Keratinocyte (primary cell): ENCODE data around the gene LRRTM3. TPM values are rescaled to one million over a fixed set of nuclear protein-coding genes. Genes with fewer than 3 reads are reported as not detected.

Experiments
- DNase-seq: peaks from one replicate; pipeline ENCODE4 v3.0.0-alpha.2; 2011; ENCODE audit warnings: low read depth, missing footprints, low spot score
- FAIRE-seq: peaks from 2 replicates; lab custom pipeline; 2011; peaks lifted over from hg19 to GRCh38; lab: Jason Lieb, UNC
- H2AFZ ChIP-seq: 2 replicates; pipeline ENCODE4 v1.6.0; 2012; ENCODE audit warnings: low read length, control low read depth, inconsistent platforms; ENCODE audit not compliant: control insufficient read depth
- H3K27ac ChIP-seq: 2 replicates; pipeline ENCODE4 v1.5.1; 2011; ENCODE audit warnings: low read length; ENCODE audit not compliant: control insufficient read depth, insufficient read depth
- H3K27me3 ChIP-seq: 3 replicates; pipeline ENCODE4 v1.6.0; 2011; ENCODE audit warnings: low read length; ENCODE audit not compliant: control insufficient read depth, insufficient read depth; ENCODE audit errors: extremely low read depth
- H3K36me3 ChIP-seq, 2 experiments: 2 replicates in 1 of 2; 3 replicates in 1 of 2; pipeline ENCODE4 v1.5.1; 2011; ENCODE audit warnings: low read length in 2 of 2, mild to moderate bottlenecking in 1 of 2; ENCODE audit not compliant: control insufficient read depth in 2 of 2, insufficient read depth in 2 of 2; ENCODE audit errors: extremely low read depth in 1 of 2
- H3K4me1 ChIP-seq: 3 replicates; pipeline ENCODE4 v1.5.1; 2011; ENCODE audit warnings: low read length; ENCODE audit not compliant: control insufficient read depth, insufficient read depth; ENCODE audit errors: extremely low read depth
- H3K4me2 ChIP-seq: 3 replicates; pipeline ENCODE4 v1.6.0; 2011; ENCODE audit warnings: low read depth, low read length; ENCODE audit not compliant: control insufficient read depth, insufficient read depth; ENCODE audit errors: extremely low read depth
- H3K4me3 ChIP-seq, 3 experiments: fragments of 200-600 bp in 1 of 3; sonication (generic) in 1 of 3; 2 replicates in 2 of 3; 3 replicates in 1 of 3; pipeline ENCODE4 v1.5.1; 2011 to 2016; ENCODE audit warnings: low read length in 3 of 3, mild to moderate bottlenecking in 3 of 3, control low read depth in 2 of 3, inconsistent platforms in 1 of 3, low read depth in 1 of 3, mixed read lengths in 1 of 3, mixed run types in 1 of 3, moderate library complexity in 1 of 3; ENCODE audit not compliant: control insufficient read depth in 2 of 3, insufficient read depth in 2 of 3; ENCODE audit errors: extremely low read depth in 1 of 3
- H3K79me2 ChIP-seq: 2 replicates; pipeline ENCODE4 v1.6.0; 2012; ENCODE audit warnings: low read length; ENCODE audit not compliant: control insufficient read depth, insufficient read depth
- H3K9ac ChIP-seq: 3 replicates; pipeline ENCODE4 v1.6.0; 2011; ENCODE audit warnings: low read length; ENCODE audit not compliant: control insufficient read depth, insufficient read depth; ENCODE audit errors: extremely low read depth
- H3K9me1 ChIP-seq: 3 replicates; pipeline ENCODE4 v1.6.0; 2011; ENCODE audit warnings: low read length; ENCODE audit not compliant: control insufficient read depth, insufficient read depth; ENCODE audit errors: extremely low read depth
- H3K9me3 ChIP-seq: 2 replicates; pipeline ENCODE4 v1.5.1; 2012; ENCODE audit warnings: low read depth, low read length; ENCODE audit not compliant: control insufficient read depth
- H4K20me1 ChIP-seq: 3 replicates; pipeline ENCODE4 v1.6.0; 2011; ENCODE audit warnings: low read length; ENCODE audit not compliant: control insufficient read depth, insufficient read depth; ENCODE audit errors: extremely low read depth
- CTCF ChIP-seq, 3 experiments: IDR thresholded peaks in 1 of 3; conservative IDR thresholded peaks in 1 of 3; optimal IDR thresholded peaks in 1 of 3; 2 replicates in 2 of 3; 3 replicates in 1 of 3; pipeline versions ENCODE3 to v1.5.1; 2011; ENCODE audit warnings: low read length in 3 of 3, mild to moderate bottlenecking in 3 of 3, moderate library complexity in 2 of 3, control low read depth in 1 of 3, inconsistent platforms in 1 of 3; ENCODE audit not compliant: insufficient read depth in 2 of 3; ENCODE audit errors: extremely low read depth in 1 of 3
- EZH2 ChIP-seq: IDR thresholded peaks from one replicate; pipeline ENCODE4 v1.6.1; 2012; ENCODE audit warnings: inconsistent platforms, mild to moderate bottlenecking, low read length, moderate library complexity
- dilution Hi-C: fragments of 300-500 bp; cut with MboI; formaldehyde crosslinking; loops from one replicate; pipeline ENCODE4 v1.7.0; 2020; ENCODE audit warnings: low sequenced_read_pairs; ENCODE audit not compliant: extremely low pct_ligation_motif_present
- polyA plus RNA-seq, 5 experiments: library from polyadenylated mRNA; depleted of rRNA in 3 of 5; stranded (reverse) in 3 of 5; stranded (forward) in 1 of 5; unstranded in 1 of 5; fragments of >200 nt; gene quantifications; 1 replicate in 1 of 5; 2 replicates in 3 of 5; 3 replicates in 1 of 5; pipeline versions ENCODE4 v1.2.1 to v1.2.3, GENCODE V29; 2011 to 2012; ENCODE audit warnings: missing spikeins in 2 of 5, low read depth in 1 of 5, low replicate concordance in 1 of 5

Gene LRRTM3
- polyA plus RNA-seq, 1 donor (not counting 4 experiments of a cell fraction or from before 2014, with no cell fraction given): not detected

GRCh38 chr10:66983475-66983818 lies 57.6 kb downstream of the LRRTM3 start:
- H3K9me3 ChIP-seq: no peaks in the 10 kb centered on the region
- no peaks in the 10 kb centered on the region for H3K27me3 ChIP-seq
- no peak for DNase-seq
- H4K20me1 ChIP-seq: no peaks in the 10 kb centered on the region
- no peak overlapping the region for H3K4me3 ChIP-seq
- no peak overlapping the region for H3K9ac ChIP-seq
- FAIRE-seq: no peak
- no peaks in the 10 kb centered on the region for H3K4me1 ChIP-seq
- H3K9me1 ChIP-seq: no peaks in the 10 kb centered on the region
- dilution Hi-C loops: no loop called here
- no peaks in the 10 kb centered on the region for H3K36me3 ChIP-seq
- H2AFZ ChIP-seq: no peak overlapping the region
- H3K4me2 ChIP-seq: no peak overlapping the region
- TF ChIP-seq CTCF (optimal IDR thresholded peaks at IDR 0.05 in 1 of 3, IDR thresholded peaks at IDR 0.05 in 1 of 3, conservative IDR thresholded peaks at IDR 0.05 in 1 of 3; ENCODE audit: extremely low read depth in 1 of 3, insufficient read depth in 2 of 3, low read length in 3 of 3) (no peak), EZH2 (no peak)
- H3K27ac ChIP-seq: no peak overlapping the region
- H3K79me2 ChIP-seq: no peaks in the 10 kb centered on the region

- no peaks in the 10 kb centered on the region for H3K79me2 ChIP-seq
- H3K9ac ChIP-seq: no peak overlapping the region
- no peaks in the 10 kb centered on the region for H3K4me1 ChIP-seq
- dilution Hi-C loops: no loop called here
- H3K4me2 ChIP-seq: no peak overlapping the region
- H3K36me3 ChIP-seq: no peaks in the 10 kb centered on the region
- H3K27ac ChIP-seq: no peak overlapping the region
- no peak for TF ChIP-seq CTCF (optimal IDR thresholded peaks at IDR 0.05 in 1 of 3, IDR thresholded peaks at IDR 0.05 in 1 of 3, conservative IDR thresholded peaks at IDR 0.05 in 1 of 3; ENCODE audit: extremely low read depth in 1 of 3, insufficient read depth in 2 of 3, low read length in 3 of 3)
- no peak for TF ChIP-seq EZH2
- H3K27me3 ChIP-seq: no peaks in the 10 kb centered on the region
- H2AFZ ChIP-seq: no peak overlapping the region
- DNase-seq: no peak
- no peak overlapping the region for H3K4me3 ChIP-seq
- FAIRE-seq: no peak
- no peaks in the 10 kb centered on the region for H4K20me1 ChIP-seq
- H3K9me1 ChIP-seq: no peaks in the 10 kb centered on the region
- H3K9me3 ChIP-seq: no peaks in the 10 kb centered on the region
Observed at GRCh38 chr10:66990143-66990830, 64.5 kb downstream of the LRRTM3 start.
